ENCODE measurements around the gene SFRP5. TPM values are rescaled to one million over a fixed set of nuclear protein-coding genes. Genes with fewer than 3 reads are reported as not detected.

SFRP5 gene
- total RNA-seq, 1 donor from 2014 or later, result 1.7 TPM

DNA sequence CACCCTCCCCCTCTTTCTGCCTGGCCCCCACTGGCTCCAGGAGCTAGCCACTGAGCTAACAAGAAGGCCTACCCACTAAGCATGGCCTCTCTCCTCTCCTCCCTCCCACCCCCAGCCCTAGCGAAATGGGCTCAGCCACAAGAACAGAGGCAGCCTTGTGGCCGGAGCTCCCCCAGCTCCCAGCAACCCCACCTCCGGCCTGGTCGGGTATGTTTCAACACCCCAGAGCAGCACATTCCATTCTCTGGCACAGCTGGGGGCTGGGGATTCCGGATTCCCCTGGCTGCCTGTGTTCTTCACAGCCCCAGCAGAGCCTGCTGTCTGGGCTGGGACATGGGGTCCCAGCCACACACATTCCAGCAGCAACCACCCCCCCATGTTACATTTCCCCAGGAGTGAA lies 9.0 kb downstream of the SFRP5 start:
- Histone ChIP-seq H3K36me3 (peaks cover 0 to 16% of the 10 kb centered on the region in 2 donors), H3K4me1 (no peaks in the 10 kb centered on the region), H3K27ac (no peak overlapping the region)

DNA sequence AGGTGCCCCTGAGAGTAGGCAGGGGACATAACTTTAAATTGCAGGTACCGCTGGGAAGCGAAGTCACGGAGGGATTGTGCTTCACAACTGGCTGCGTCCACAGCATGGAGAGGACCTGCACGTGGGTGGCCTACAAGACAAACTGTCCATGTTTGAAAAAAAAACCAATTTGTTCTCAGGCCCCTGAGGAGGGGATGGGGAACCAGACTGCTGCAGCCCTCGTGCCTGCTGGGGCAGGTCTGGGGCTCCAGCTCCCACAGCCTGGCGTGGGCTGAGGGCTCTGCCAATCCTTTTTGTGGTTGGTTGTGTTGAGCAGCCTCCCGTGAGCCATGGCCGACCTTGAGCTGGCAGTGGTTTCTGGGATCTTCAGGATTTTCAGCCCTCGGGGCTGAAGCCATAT lies 9.7 kb downstream of the SFRP5 start:
- no peaks in the 10 kb centered on the region for H3K9me3 ChIP-seq
- no peak overlapping the region for H3K4me3 ChIP-seq
- no peak for TF ChIP-seq POLR2A (IDR thresholded peaks at IDR 0.05)
- TF ChIP-seq, protein P1, sequence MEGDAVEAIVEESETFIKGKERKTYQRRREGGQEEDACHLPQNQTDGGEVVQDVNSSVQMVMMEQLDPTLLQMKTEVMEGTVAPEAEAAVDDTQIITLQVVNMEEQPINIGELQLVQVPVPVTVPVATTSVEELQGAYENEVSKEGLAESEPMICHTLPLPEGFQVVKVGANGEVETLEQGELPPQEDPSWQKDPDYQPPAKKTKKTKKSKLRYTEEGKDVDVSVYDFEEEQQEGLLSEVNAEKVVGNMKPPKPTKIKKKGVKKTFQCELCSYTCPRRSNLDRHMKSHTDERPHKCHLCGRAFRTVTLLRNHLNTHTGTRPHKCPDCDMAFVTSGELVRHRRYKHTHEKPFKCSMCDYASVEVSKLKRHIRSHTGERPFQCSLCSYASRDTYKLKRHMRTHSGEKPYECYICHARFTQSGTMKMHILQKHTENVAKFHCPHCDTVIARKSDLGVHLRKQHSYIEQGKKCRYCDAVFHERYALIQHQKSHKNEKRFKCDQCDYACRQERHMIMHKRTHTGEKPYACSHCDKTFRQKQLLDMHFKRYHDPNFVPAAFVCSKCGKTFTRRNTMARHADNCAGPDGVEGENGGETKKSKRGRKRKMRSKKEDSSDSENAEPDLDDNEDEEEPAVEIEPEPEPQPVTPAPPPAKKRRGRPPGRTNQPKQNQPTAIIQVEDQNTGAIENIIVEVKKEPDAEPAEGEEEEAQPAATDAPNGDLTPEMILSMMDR (IDR thresholded peaks at IDR 0.05), result no peak
- TF ChIP-seq POLR2AphosphoS5 (IDR thresholded peaks at IDR 0.05; ENCODE audit: insufficient read depth in 1 of 2, low read depth in 1 of 2), result no peak
- intact Hi-C loops (cut with DNase I), result no loop called here
- H3K27me3 ChIP-seq, result no peaks in the 10 kb centered on the region
- no peaks in the 10 kb centered on the region for H3K4me1 ChIP-seq
- H3K36me3 ChIP-seq, result peaks cover 0 to 23% of the 10 kb centered on the region in 2 donors
- no peak overlapping the region for H3K27ac ChIP-seq
- no peak for DNase-seq (ENCODE audit: extremely low spot score in 2 of 2)

More for the DNA sequence above, 9.0 kb downstream of the SFRP5 start:
- intact Hi-C loops (cut with DNase I), result no loop called here
- peak in 1 of 2 donors; percentile 22 for TF ChIP-seq POLR2AphosphoS5 (IDR thresholded peaks at IDR 0.05; ENCODE audit: insufficient read depth in 1 of 2, low read depth in 1 of 2)
- TF ChIP-seq POLR2A (IDR thresholded peaks at IDR 0.05), result no peak
- TF ChIP-seq, protein P1 (IDR thresholded peaks at IDR 0.05), result no peak
- Histone ChIP-seq H3K27me3 (no peaks in the 10 kb centered on the region), H3K4me3 (no peak overlapping the region), H3K9me3 (no peaks in the 10 kb centered on the region)
- DNase-seq (ENCODE audit: extremely low spot score in 2 of 2), result no peak

DNA sequence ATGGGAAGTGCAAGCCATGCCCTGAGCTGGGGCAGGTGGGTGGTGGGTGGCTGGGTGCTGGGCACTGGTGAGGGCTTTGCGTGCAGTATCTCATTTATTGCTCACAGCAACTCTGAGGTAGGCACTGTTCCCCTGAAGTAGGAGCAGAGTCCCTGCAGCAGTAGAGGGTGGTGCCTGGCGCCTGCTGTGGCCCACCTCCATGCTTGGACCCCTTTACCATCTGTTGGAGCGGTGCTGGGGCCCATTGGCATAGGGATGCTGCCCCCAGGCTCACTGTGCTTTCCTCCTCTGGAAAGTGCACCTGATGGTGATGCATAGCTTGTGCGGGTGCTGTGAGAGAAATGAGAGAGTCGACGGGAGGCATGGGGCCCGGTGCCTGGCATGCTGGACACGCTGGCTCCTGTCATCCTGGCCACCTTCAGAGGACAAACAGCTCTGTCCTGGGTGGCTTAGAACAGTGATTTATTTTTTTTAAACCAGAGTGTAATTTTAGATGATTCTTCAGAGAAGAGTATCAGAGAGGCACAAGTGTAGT lies 10.4 kb downstream of the SFRP5 start:
- no peak overlapping the region for H3K4me3 ChIP-seq
- peaks cover 0 to 29% of the 10 kb centered on the region in 2 donors for H3K36me3 ChIP-seq
- intact Hi-C loops (cut with DNase I), result no loop called here
- no peaks in the 10 kb centered on the region for H3K9me3 ChIP-seq
- H3K27ac ChIP-seq, result no peak overlapping the region
- no peaks in the 10 kb centered on the region for H3K27me3 ChIP-seq
- TF ChIP-seq, protein P1 (IDR thresholded peaks at IDR 0.05), result no peak
- TF ChIP-seq POLR2A (IDR thresholded peaks at IDR 0.05), result no peak
- TF ChIP-seq POLR2AphosphoS5 (IDR thresholded peaks at IDR 0.05; ENCODE audit: insufficient read depth in 1 of 2, low read depth in 1 of 2), result no peak
- no peaks in the 10 kb centered on the region for H3K4me1 ChIP-seq
- DNase-seq (ENCODE audit: extremely low spot score in 2 of 2), result no peak

DNA sequence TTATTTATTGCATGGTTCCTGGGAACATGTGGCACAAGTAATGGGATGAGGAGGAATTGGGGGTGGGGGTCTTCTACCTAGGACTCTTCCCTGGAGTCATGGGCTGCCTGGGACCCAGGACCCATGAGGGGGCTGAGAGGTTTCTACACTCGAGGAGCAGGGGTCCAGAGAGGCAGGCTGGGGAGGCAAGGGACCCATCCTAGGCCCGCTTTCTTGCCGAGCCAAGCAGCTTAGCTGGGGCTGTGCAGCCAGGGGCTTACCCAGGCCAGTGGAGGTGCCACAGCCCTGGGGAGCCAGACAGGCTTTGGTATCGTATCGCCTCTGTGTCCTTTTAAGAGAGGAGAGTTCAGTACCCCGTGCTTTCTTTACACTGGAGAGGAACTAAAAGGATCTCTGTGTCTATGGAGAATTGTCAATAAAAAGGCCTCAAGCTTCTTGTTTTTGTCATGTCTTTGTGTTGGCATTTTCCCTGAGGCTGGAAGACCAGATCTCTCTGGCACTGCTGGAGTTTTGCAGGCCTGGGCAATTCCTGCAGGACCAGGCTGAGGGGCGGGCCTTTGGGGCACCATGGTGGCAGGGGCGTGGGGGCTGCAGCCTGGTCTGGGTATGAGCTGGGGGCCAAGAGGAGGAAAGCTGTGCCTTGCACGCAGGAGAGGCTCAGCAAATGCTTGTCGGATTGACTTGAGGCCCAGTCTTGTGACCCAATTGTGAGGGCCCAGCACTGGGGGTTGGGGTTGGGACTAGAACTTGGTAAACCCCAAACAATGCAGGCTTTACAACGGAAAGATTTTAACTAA lies 11.1 kb downstream of the SFRP5 start:
- Histone ChIP-seq H3K4me3 (no peak overlapping the region), H3K27me3 (no peaks in the 10 kb centered on the region), H3K36me3 (peaks cover 0 to 37% of the 10 kb centered on the region in 2 donors), H3K9me3 (no peaks in the 10 kb centered on the region), H3K27ac (no peak overlapping the region), H3K4me1 (no peaks in the 10 kb centered on the region)
- no peak for DNase-seq (ENCODE audit: extremely low spot score in 2 of 2)
- intact Hi-C loops (cut with DNase I), result no loop called here
- TF ChIP-seq, protein P1 (IDR thresholded peaks at IDR 0.05), result no peak
- TF ChIP-seq POLR2AphosphoS5 (IDR thresholded peaks at IDR 0.05; ENCODE audit: insufficient read depth in 1 of 2, low read depth in 1 of 2), result no peak
- TF ChIP-seq POLR2A (IDR thresholded peaks at IDR 0.05), result no peak

DNA sequence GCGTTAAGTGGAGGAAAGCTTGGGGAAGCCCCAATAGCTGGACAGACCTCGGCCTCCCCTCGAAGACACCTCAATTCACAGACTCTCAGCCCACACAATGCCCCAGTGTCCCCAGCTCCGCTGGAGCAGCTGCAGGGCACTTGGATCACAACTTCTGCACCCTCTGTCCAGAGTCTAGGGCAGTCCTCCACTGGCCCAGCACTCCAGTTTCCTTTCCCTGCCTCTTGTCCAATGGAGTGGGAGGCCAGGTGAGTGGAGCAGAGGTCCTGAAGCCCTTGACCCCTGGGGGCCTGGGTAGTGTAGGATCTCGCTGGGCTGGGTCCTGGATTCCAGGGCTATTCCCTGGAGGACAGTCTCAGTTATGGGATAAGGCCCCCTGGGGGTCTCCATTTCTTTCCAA lies 11.9 kb downstream of the SFRP5 start:
- no peaks in the 10 kb centered on the region for H3K27me3 ChIP-seq
- H3K4me1 ChIP-seq, result no peaks in the 10 kb centered on the region
- TF ChIP-seq, protein P1 (IDR thresholded peaks at IDR 0.05), result no peak
- TF ChIP-seq POLR2A (IDR thresholded peaks at IDR 0.05) (no peak), POLR2AphosphoS5 (IDR thresholded peaks at IDR 0.05; ENCODE audit: insufficient read depth in 1 of 2, low read depth in 1 of 2) (no peak)
- H3K4me3 ChIP-seq, result no peak overlapping the region
- no peak overlapping the region for H3K27ac ChIP-seq
- peaks cover 0 to 44% of the 10 kb centered on the region in 2 donors for H3K36me3 ChIP-seq
- intact Hi-C loops (cut with DNase I), result loop anchor here (10.0 kb wide), 1 partner anchor 685 kb away; the partner anchor contains the start of gene HPS1
- no peak for DNase-seq (ENCODE audit: extremely low spot score in 2 of 2)
- H3K9me3 ChIP-seq, result no peaks in the 10 kb centered on the region

Data from vagina (tissue), 2 donors.